Brain pericyte (primary cell): ENCODE data around the gene RHOU.

Experiments used
- DNase-seq: peaks from one replicate; pipeline ENCODE4 v3.0.0-alpha.2; 2012; ENCODE audit warnings: low read depth, low spot score

Gene RHOU

GRCh38 chr1:228784181-228784580, 48.9 kb downstream of the RHOU start:
- DNase-seq: no peak

GRCh38 chr1:228785366-228786330, 50.4 kb downstream of the RHOU start:
- DNase-seq: no peak

- no peak for DNase-seq
These were observed 51.3 kb downstream of the RHOU start for GRCh38 chr1:228786361-228787129.

- no peak for DNase-seq
These were observed 56.5 kb downstream of the RHOU start for GRCh38 chr1:228791791-228792190.

- no peak for DNase-seq
These were observed 57.3 kb downstream of the RHOU start for GRCh38 chr1:228792601-228793000.

- no peak for DNase-seq
These were observed 57.8 kb downstream of the RHOU start for GRCh38 chr1:228793032-228793431.

- DNase-seq: no peak
These were observed 58.9 kb downstream of the RHOU start for GRCh38 chr1:228794173-228794572.

- DNase-seq: no peak
These were observed 59.5 kb downstream of the RHOU start for GRCh38 chr1:228794810-228795209.

- no peak for DNase-seq
These were observed 60.3 kb downstream of the RHOU start for GRCh38 chr1:228795596-228795995.
